Naive thymus-derived CD4-positive, alpha-beta T cell (primary cell): ENCODE data around the gene DPP6. TPM values are rescaled to one million over a fixed set of nuclear protein-coding genes. Genes with fewer than 3 reads are reported as not detected.

Source experiments
- ATAC-seq: fragments of 150-1000 bp; cut with Tn5 transposase; 2 replicates; pipeline ENCODE4 v1.10.0; 2021; ENCODE audit warnings: mild to moderate bottlenecking, moderate library complexity
- CTCF ChIA-PET: fragments of 350-600 bp; sonication (Branson Sonifier 250); formaldehyde crosslinking; loops from one replicate; lab custom pipeline; 2021; ENCODE audit warnings: antibody characterized with exemption; lab: Charles Lee
- POLR2A ChIA-PET: fragments of 350-600 bp; sonication (Branson Sonifier 250); formaldehyde crosslinking; loops from one replicate; lab custom pipeline; 2021; ENCODE audit warnings: antibody characterized with exemption, inconsistent platforms; lab: Charles Lee
- DNase-seq, 9 donors: peaks; one replicate each; pipeline versions ENCODE4 v3.0.0 to v3.0.0-alpha.2; 2020 to 2022; ENCODE audit warnings: mixed read lengths in 1 of 9
- H3K27ac ChIP-seq: one replicate; pipeline ENCODE4 v1.7.0; 2013; ENCODE audit warnings: mild to moderate bottlenecking, low read depth, low read length, moderate library complexity
- H3K27me3 ChIP-seq, 2 donors: one replicate each; pipeline ENCODE4 v1.7.0; 2013; ENCODE audit warnings: low read length in 2 of 2, mild to moderate bottlenecking in 2 of 2, moderate library complexity in 2 of 2; ENCODE audit not compliant: control insufficient read depth in 2 of 2, insufficient read depth in 2 of 2
- H3K36me3 ChIP-seq, 3 experiments: 1 replicate in 2 of 3; 2 replicates in 1 of 3; pipeline ENCODE4 v1.7.0; 2013; ENCODE audit warnings: low read length in 3 of 3, mild to moderate bottlenecking in 3 of 3, moderate library complexity in 1 of 3; ENCODE audit not compliant: insufficient read depth in 3 of 3, control insufficient read depth in 2 of 3
- H3K4me1 ChIP-seq, 2 donors: one replicate each; pipeline ENCODE4 v1.7.0; 2013; ENCODE audit warnings: low read length in 2 of 2, mild to moderate bottlenecking in 2 of 2, moderate library complexity in 1 of 2; ENCODE audit not compliant: control insufficient read depth in 2 of 2, insufficient read depth in 2 of 2
- H3K4me3 ChIP-seq: 2 replicates; pipeline ENCODE4 v1.7.0; 2013; ENCODE audit warnings: mild to moderate bottlenecking, low read length
- H3K9me3 ChIP-seq, 3 experiments: 1 replicate in 2 of 3; 2 replicates in 1 of 3; pipeline ENCODE4 v1.7.0; 2013; ENCODE audit warnings: low read length in 3 of 3; ENCODE audit not compliant: control insufficient read depth in 2 of 3
- H3K27ac Mint-ChIP-seq, 9 donors: one replicate each; pipeline ENCODE4 v1.8.0; 2020 to 2022; ENCODE audit warnings: mixed read lengths in 9 of 9, mild to moderate bottlenecking in 8 of 9, moderate library complexity in 5 of 9, inconsistent platforms in 2 of 9
- H3K27me3 Mint-ChIP-seq, 5 donors: one replicate each; pipeline ENCODE4 v1.8.0; 2021 to 2022; ENCODE audit warnings: mixed read lengths in 5 of 5, mild to moderate bottlenecking in 1 of 5
- H3K36me3 Mint-ChIP-seq, 5 donors: one replicate each; pipeline ENCODE4 v1.8.0; 2020 to 2022; ENCODE audit warnings: mixed read lengths in 5 of 5, mild to moderate bottlenecking in 3 of 5, inconsistent platforms in 1 of 5
- H3K4me1 Mint-ChIP-seq, 7 donors: one replicate each; pipeline ENCODE4 v1.8.0; 2020 to 2022; ENCODE audit warnings: mixed read lengths in 7 of 7, mild to moderate bottlenecking in 3 of 7, inconsistent platforms in 1 of 7
- H3K4me3 Mint-ChIP-seq, 10 donors: one replicate each; pipeline ENCODE4 v1.8.0; 2020 to 2022; ENCODE audit warnings: mild to moderate bottlenecking in 10 of 10, mixed read lengths in 10 of 10, moderate library complexity in 6 of 10, inconsistent platforms in 2 of 10
- H3K9me3 Mint-ChIP-seq, 11 donors: one replicate each; pipeline ENCODE4 v1.8.0; 2020 to 2022; ENCODE audit warnings: mixed read lengths in 11 of 11, mild to moderate bottlenecking in 4 of 11, inconsistent platforms in 1 of 11, moderate library complexity in 1 of 11
- intact Hi-C, 2 donors: fragments of 100-400 bp; cut with micrococcal nuclease; formaldehyde crosslinking; loops; one replicate each; pipeline ENCODE4 v1.15.1; 2023
- polyA plus RNA-seq, 2 donors: library from polyadenylated mRNA; unstranded; fragments of 300-500 nt; fragmentation: Illumina TruSeq; gene quantifications; one replicate each; pipeline ENCODE4 v1.2.3, GENCODE V29; 2021
- total RNA-seq, 6 experiments: library from RNA in 5 of 6; stranded (reverse) in 5 of 6; gene quantifications; 1 replicate in 5 of 6; 2 replicates in 1 of 6; pipeline ENCODE4 v1.2.3 and lab custom pipeline; 2021 to 2026

DPP6 gene
- total and polyA plus RNA-seq, 7 experiments from 2014 or later = not detected

- Histone ChIP-seq H3K27ac (no peak overlapping the region), H3K9me3 (no peaks in the 10 kb centered on the region), H3K4me3 (no peak overlapping the region), H3K36me3 (no peaks in the 10 kb centered on the region), H3K27me3 (no peaks in the 10 kb centered on the region), H3K4me1 (no peaks in the 10 kb centered on the region)
- no peak overlapping the region for H3K27ac Mint-ChIP-seq
- peaks cover 0 to 30% (median 13%) of the 10 kb centered on the region in 11 donors for H3K9me3 Mint-ChIP-seq
- no peaks in the 10 kb centered on the region for H3K4me1 Mint-ChIP-seq
- H3K36me3 Mint-ChIP-seq = no peaks in the 10 kb centered on the region
- H3K4me3 Mint-ChIP-seq = no peak overlapping the region
- intact Hi-C loops = no loop called here
- no peaks in the 10 kb centered on the region for H3K27me3 Mint-ChIP-seq
- ChIA-PET CTCF (no interaction called here), POLR2A (no interaction called here)
- DNase-seq = no peak
- no peak for ATAC-seq
These were observed 335.1 kb downstream of the DPP6 start for GRCh38 chr7:154387252-154387651.

- Mint-ChIP-seq H3K27me3 (no peaks in the 10 kb centered on the region), H3K27ac (no peak overlapping the region), H3K4me1 (no peaks in the 10 kb centered on the region), H3K9me3 (peaks cover 0 to 33% (median 12%) of the 10 kb centered on the region in 11 donors), H3K4me3 (no peak overlapping the region), H3K36me3 (no peaks in the 10 kb centered on the region)
- ChIA-PET POLR2A (no interaction called here), CTCF (no interaction called here)
- intact Hi-C loops = no loop called here
- no peaks in the 10 kb centered on the region for H3K27me3 ChIP-seq
- no peaks in the 10 kb centered on the region for H3K4me1 ChIP-seq
- no peak for ATAC-seq
- H3K9me3 ChIP-seq = no peaks in the 10 kb centered on the region
- no peak overlapping the region for H3K4me3 ChIP-seq
- DNase-seq = no peak
- H3K36me3 ChIP-seq = no peaks in the 10 kb centered on the region
- no peak overlapping the region for H3K27ac ChIP-seq
These were observed 336.2 kb downstream of the DPP6 start for GRCh38 chr7:154388412-154388811.

- DNase-seq = no peak
These were observed 336.8 kb downstream of the DPP6 start for GRCh38 chr7:154388999-154389398.

GRCh38 chr7:154390961-154391360 is 338.8 kb downstream of the DPP6 start:
- no peak overlapping the region for H3K4me3 ChIP-seq
- Mint-ChIP-seq H3K4me3 (no peak overlapping the region), H3K9me3 (peaks cover 1 to 28% (median 17%) of the 10 kb centered on the region in 11 donors), H3K27ac (no peak overlapping the region), H3K27me3 (no peaks in the 10 kb centered on the region), H3K4me1 (no peaks in the 10 kb centered on the region), H3K36me3 (no peaks in the 10 kb centered on the region)
- POLR2A ChIA-PET = no interaction called here
- H3K9me3 ChIP-seq = no peaks in the 10 kb centered on the region
- DNase-seq (no peak), ATAC-seq (no peak)
- CTCF ChIA-PET = no interaction called here
- H3K4me1 ChIP-seq = no peaks in the 10 kb centered on the region
- H3K27ac ChIP-seq = no peak overlapping the region
- intact Hi-C loops = no loop called here
- no peaks in the 10 kb centered on the region for H3K27me3 ChIP-seq
- no peaks in the 10 kb centered on the region for H3K36me3 ChIP-seq

More at GRCh38 chr7:154388999-154389398, 336.8 kb downstream of the DPP6 start:
- intact Hi-C loops = no loop called here
- no peak overlapping the region for H3K27ac Mint-ChIP-seq
- Histone ChIP-seq H3K27me3 (no peaks in the 10 kb centered on the region), H3K27ac (no peak overlapping the region), H3K4me3 (no peak overlapping the region), H3K4me1 (no peaks in the 10 kb centered on the region), H3K9me3 (no peaks in the 10 kb centered on the region), H3K36me3 (no peaks in the 10 kb centered on the region)
- POLR2A ChIA-PET = no interaction called here
- CTCF ChIA-PET = no interaction called here
- ATAC-seq = no peak
- no peaks in the 10 kb centered on the region for H3K27me3 Mint-ChIP-seq
- H3K4me1 Mint-ChIP-seq = no peaks in the 10 kb centered on the region
- peaks cover 1 to 30% (median 12%) of the 10 kb centered on the region in 11 donors for H3K9me3 Mint-ChIP-seq
- H3K4me3 Mint-ChIP-seq = no peak overlapping the region
- H3K36me3 Mint-ChIP-seq = no peaks in the 10 kb centered on the region

- POLR2A ChIA-PET = no interaction called here
- Histone ChIP-seq H3K9me3 (no peaks in the 10 kb centered on the region), H3K27ac (no peak overlapping the region), H3K4me1 (no peaks in the 10 kb centered on the region), H3K27me3 (no peaks in the 10 kb centered on the region), H3K4me3 (no peak overlapping the region), H3K36me3 (no peaks in the 10 kb centered on the region)
- ATAC-seq = no peak
- intact Hi-C loops = no loop called here
- Mint-ChIP-seq H3K9me3 (peaks cover 1 to 24% (median 11%) of the 10 kb centered on the region in 11 donors), H3K4me1 (no peaks in the 10 kb centered on the region), H3K36me3 (no peaks in the 10 kb centered on the region), H3K27me3 (no peaks in the 10 kb centered on the region), H3K27ac (no peak overlapping the region), H3K4me3 (no peak overlapping the region)
- CTCF ChIA-PET = no interaction called here
- DNase-seq = no peak
These were observed 342.6 kb downstream of the DPP6 start for GRCh38 chr7:154394804-154395203.

- Histone ChIP-seq H3K27ac (no peak overlapping the region), H3K36me3 (no peaks in the 10 kb centered on the region), H3K4me3 (no peak overlapping the region), H3K9me3 (no peaks in the 10 kb centered on the region), H3K4me1 (no peaks in the 10 kb centered on the region), H3K27me3 (no peaks in the 10 kb centered on the region)
- Mint-ChIP-seq H3K4me1 (no peaks in the 10 kb centered on the region), H3K36me3 (no peaks in the 10 kb centered on the region), H3K27me3 (no peaks in the 10 kb centered on the region), H3K4me3 (no peak overlapping the region), H3K27ac (no peak overlapping the region), H3K9me3 (peaks cover 2 to 14% (median 6%) of the 10 kb centered on the region in 11 donors)
- CTCF ChIA-PET = no interaction called here
- ATAC-seq (no peak), DNase-seq (no peak)
- POLR2A ChIA-PET = no interaction called here
- intact Hi-C loops = no loop called here
These were observed 354.1 kb downstream of the DPP6 start for GRCh38 chr7:154406312-154406711.

GRCh38 chr7:154409703-154410311 is 357.6 kb downstream of the DPP6 start:
- H3K4me3 Mint-ChIP-seq = no peak overlapping the region
- DNase-seq = no peak
- H3K4me1 Mint-ChIP-seq = no peaks in the 10 kb centered on the region
- Histone ChIP-seq H3K27me3 (no peaks in the 10 kb centered on the region), H3K4me1 (no peaks in the 10 kb centered on the region), H3K9me3 (no peaks in the 10 kb centered on the region), H3K36me3 (no peaks in the 10 kb centered on the region), H3K27ac (no peak overlapping the region), H3K4me3 (no peak overlapping the region)
- H3K27ac Mint-ChIP-seq = no peak overlapping the region
- intact Hi-C loops = no loop called here
- POLR2A ChIA-PET = no interaction called here
- H3K9me3 Mint-ChIP-seq = peaks cover 0 to 15% (median 3%) of the 10 kb centered on the region in 11 donors
- no peak for ATAC-seq
- H3K36me3 Mint-ChIP-seq = no peaks in the 10 kb centered on the region
- H3K27me3 Mint-ChIP-seq = no peaks in the 10 kb centered on the region
- CTCF ChIA-PET = no interaction called here
